Hippocampal formation (tissue), 2 donors: Measurements from ENCODE around the gene CDK17.
"Not testable (repeated sequence)": the region's sequence is repeated elsewhere in the genome, so short reads cannot be mapped to it uniquely, and the experiment has no call there.

Source experiments
- DNase-seq, 2 donors: peaks; one replicate each; lab custom pipeline; 2025; lab: John Stamatoyannopoulos, UW

Gene CDK17

GRCh38 chr12:96354326-96354725, 45.9 kb downstream of the CDK17 start:
- DNase-seq = no peak

- no peak for DNase-seq
Measured at GRCh38 chr12:96352161-96352835, 47.9 kb downstream of the CDK17 start.

- no peak for DNase-seq
Measured at GRCh38 chr12:96350982-96351381, 49.3 kb downstream of the CDK17 start.

GRCh38 chr12:96347130-96347699, 53.0 kb downstream of the CDK17 start:
- no peak for DNase-seq

- DNase-seq = not testable (repeated sequence)
Measured at GRCh38 chr12:96346716-96347115, 53.5 kb downstream of the CDK17 start.

GRCh38 chr12:96344124-96344695, 56.0 kb downstream of the CDK17 start:
- DNase-seq = no peak

- no peak for DNase-seq
Measured at GRCh38 chr12:96343347-96343954, 56.8 kb downstream of the CDK17 start.

- DNase-seq = not testable (repeated sequence)
Measured at GRCh38 chr12:96339666-96340065, 60.6 kb downstream of the CDK17 start.

GRCh38 chr12:96338852-96339471, 61.3 kb downstream of the CDK17 start:
- DNase-seq = no peak

- no peak for DNase-seq
Measured at GRCh38 chr12:96337953-96338352, 62.3 kb downstream of the CDK17 start.

- DNase-seq = no peak
Measured at GRCh38 chr12:96336489-96336888, 63.8 kb downstream of the CDK17 start.

- no peak for DNase-seq
Measured at GRCh38 chr12:96335270-96335669, 65.0 kb downstream of the CDK17 start.

GRCh38 chr12:96334502-96334901, 65.7 kb downstream of the CDK17 start:
- DNase-seq = no peak

GRCh38 chr12:96329545-96329944, 70.7 kb downstream of the CDK17 start:
- DNase-seq = no peak

GRCh38 chr12:96329018-96329417, 71.2 kb downstream of the CDK17 start:
- no peak for DNase-seq

GRCh38 chr12:96327889-96328288, 72.3 kb downstream of the CDK17 start:
- no peak for DNase-seq

- DNase-seq = no peak
Measured at GRCh38 chr12:96327346-96327745, 72.9 kb downstream of the CDK17 start.

GRCh38 chr12:96326628-96327227, 73.5 kb downstream of the CDK17 start:
- DNase-seq = no peak

GRCh38 chr12:96323906-96324305, 76.3 kb downstream of the CDK17 start:
- DNase-seq = no peak

GRCh38 chr12:96322720-96323119, 77.5 kb downstream of the CDK17 start:
- no peak for DNase-seq

GRCh38 chr12:96321941-96322340, 78.3 kb downstream of the CDK17 start:
- DNase-seq = no peak

GRCh38 chr12:96317801-96318200, 82.4 kb downstream of the CDK17 start:
- DNase-seq = not testable (repeated sequence)
